ENCODE measurements around the gene MCUB. TPM values are rescaled to one million over a fixed set of nuclear protein-coding genes. Genes with fewer than 3 reads are reported as not detected.

MCUB gene
- total and polyA plus RNA-seq, 2 donors (not counting 3 experiments of a cell fraction or from before 2014, with no cell fraction given): 32.5 to 53.8 TPM

DNA sequence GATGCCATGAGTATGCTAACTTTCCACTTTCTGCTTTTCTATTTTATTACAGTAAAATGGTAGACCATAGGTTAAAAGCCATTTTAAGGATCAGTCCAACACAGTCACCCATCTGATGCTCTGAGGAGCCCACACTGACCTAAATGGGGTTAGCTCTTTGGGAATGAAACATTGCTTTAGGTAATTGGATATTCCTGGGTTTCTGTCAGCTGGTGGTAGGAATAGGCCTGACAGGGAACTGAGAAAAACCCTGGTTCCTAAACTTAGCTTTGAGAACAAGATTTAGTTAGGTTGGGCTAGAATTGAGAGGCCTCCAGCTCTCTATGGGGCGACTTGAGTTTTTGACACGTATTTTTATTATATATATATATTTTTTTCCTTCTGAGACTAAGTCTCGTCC is 40.4 kb downstream of the MCUB start:
- POLR2A ChIA-PET: no interaction called here
- no peaks in the 10 kb centered on the region for H3K9me3 ChIP-seq (replicated peaks; ENCODE audit: control insufficient read depth, insufficient read depth, low read length)

DNA sequence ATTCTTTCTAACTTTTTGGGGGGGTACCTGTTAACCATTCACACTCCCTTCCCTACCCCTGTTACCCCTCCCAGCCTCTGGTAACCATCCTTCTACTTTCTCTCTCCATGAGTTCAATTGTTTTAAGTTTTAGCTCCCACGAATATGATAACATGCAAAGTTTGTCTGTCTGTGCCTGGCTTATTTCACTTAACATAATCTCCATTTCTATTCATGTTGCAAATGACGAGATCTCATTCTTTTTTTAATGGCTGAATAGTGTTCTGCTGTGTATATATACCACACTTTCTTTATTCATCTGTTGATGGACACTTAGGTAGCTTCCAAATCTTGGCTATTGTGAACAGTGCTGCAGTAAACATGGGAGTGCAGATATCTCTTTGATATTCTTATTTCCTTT is 41.3 kb downstream of the MCUB start:
- DNase-seq (ENCODE audit: low read depth, low spot score) (no peak), FAIRE-seq (no peak)
- TF ChIP-seq POLR2A (IDR thresholded peaks at IDR 0.05; ENCODE audit: low read depth, low read length): no peak
- TF ChIP-seq EZH2 (IDR thresholded peaks at IDR 0.05; ENCODE audit: borderline replicate concordance, low read depth, low read length, severe bottlenecking): no peak
- no peak for TF ChIP-seq GATA2 (IDR thresholded peaks at IDR 0.05; ENCODE audit: insufficient read depth, insufficient read length, low read depth, low read length)
- TF ChIP-seq POLR2AphosphoS5 (IDR thresholded peaks at IDR 0.05; ENCODE audit: insufficient read depth, low read depth, low read length): no peak
- TF ChIP-seq, protein P1, sequence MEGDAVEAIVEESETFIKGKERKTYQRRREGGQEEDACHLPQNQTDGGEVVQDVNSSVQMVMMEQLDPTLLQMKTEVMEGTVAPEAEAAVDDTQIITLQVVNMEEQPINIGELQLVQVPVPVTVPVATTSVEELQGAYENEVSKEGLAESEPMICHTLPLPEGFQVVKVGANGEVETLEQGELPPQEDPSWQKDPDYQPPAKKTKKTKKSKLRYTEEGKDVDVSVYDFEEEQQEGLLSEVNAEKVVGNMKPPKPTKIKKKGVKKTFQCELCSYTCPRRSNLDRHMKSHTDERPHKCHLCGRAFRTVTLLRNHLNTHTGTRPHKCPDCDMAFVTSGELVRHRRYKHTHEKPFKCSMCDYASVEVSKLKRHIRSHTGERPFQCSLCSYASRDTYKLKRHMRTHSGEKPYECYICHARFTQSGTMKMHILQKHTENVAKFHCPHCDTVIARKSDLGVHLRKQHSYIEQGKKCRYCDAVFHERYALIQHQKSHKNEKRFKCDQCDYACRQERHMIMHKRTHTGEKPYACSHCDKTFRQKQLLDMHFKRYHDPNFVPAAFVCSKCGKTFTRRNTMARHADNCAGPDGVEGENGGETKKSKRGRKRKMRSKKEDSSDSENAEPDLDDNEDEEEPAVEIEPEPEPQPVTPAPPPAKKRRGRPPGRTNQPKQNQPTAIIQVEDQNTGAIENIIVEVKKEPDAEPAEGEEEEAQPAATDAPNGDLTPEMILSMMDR (IDR thresholded peaks at IDR 0.05; ENCODE audit: extremely low read depth in 1 of 2, insufficient read depth in 1 of 2, low read depth in 1 of 2, low read length in 2 of 2): no peak
- TF ChIP-seq, protein P2, sequence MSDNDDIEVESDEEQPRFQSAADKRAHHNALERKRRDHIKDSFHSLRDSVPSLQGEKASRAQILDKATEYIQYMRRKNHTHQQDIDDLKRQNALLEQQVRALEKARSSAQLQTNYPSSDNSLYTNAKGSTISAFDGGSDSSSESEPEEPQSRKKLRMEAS (IDR thresholded peaks at IDR 0.05; ENCODE audit: insufficient read depth, insufficient read length): no peak
- no peak for TF ChIP-seq FOS (IDR thresholded peaks at IDR 0.05; ENCODE audit: borderline replicate concordance, insufficient read depth, low read length)
- TF ChIP-seq JUN (IDR thresholded peaks at IDR 0.05; ENCODE audit: borderline replicate concordance, insufficient read depth, insufficient read length, low read depth): no peak
- no peak overlapping the region for H3K9ac ChIP-seq (replicated peaks; ENCODE audit: extremely low read depth, insufficient read depth, low read length)
- H3K9me3 ChIP-seq (replicated peaks; ENCODE audit: control insufficient read depth, insufficient read depth, low read length): no peaks in the 10 kb centered on the region
- H3K27me3 ChIP-seq (ENCODE audit: control insufficient read depth in 2 of 2, insufficient read depth in 2 of 2, low read length in 2 of 2): no peaks in the 10 kb centered on the region
- H3K36me3 ChIP-seq (ENCODE audit: control insufficient read depth in 2 of 2, extremely low read depth in 1 of 2, insufficient read depth in 2 of 2, low read length in 2 of 2): no peaks in the 10 kb centered on the region
- no peak overlapping the region for H3K4me2 ChIP-seq (ENCODE audit: insufficient read depth, low read length)
- dilution Hi-C loops (cut with MboI; ENCODE audit: extremely low pct_ligation_motif_present, low sequenced_read_pairs): no loop called here
- CTCF ChIA-PET: interaction anchor here (0.9 kb wide), 1 partner anchor 12 kb away, joined by 4 read pairs; no protein-coding TSS in a partner anchor
- no peaks in the 10 kb centered on the region for H3K9me1 ChIP-seq (replicated peaks; ENCODE audit: control insufficient read depth, extremely low read depth, insufficient read depth, low read length)
- POLR2A ChIA-PET: no interaction called here
- no TSS peak for BruUV-seq (replicated peaks)
- H4K20me1 ChIP-seq (replicated peaks; ENCODE audit: control insufficient read depth, extremely low read depth, insufficient read depth, low read length): no peaks in the 10 kb centered on the region
- no peak overlapping the region for H3K4me3 ChIP-seq (replicated peaks in 1 of 3; ENCODE audit: insufficient read depth in 1 of 3, low read depth in 1 of 3, low read length in 3 of 3)
- intact Hi-C loops (cut with micrococcal nuclease): no loop called here
- H3K79me2 ChIP-seq (ENCODE audit: control insufficient read depth, insufficient read depth, low read length): peaks cover 2% of the 10 kb centered on the region
- no peak overlapping the region for H3K27ac ChIP-seq (ENCODE audit: insufficient read depth, low read depth, low read length)
- no peaks in the 10 kb centered on the region for H3K4me1 ChIP-seq (ENCODE audit: control insufficient read depth, extremely low read depth, insufficient read depth, low read length)
- no peak overlapping the region for H2AFZ ChIP-seq (ENCODE audit: low read depth, low read length)

More for the DNA sequence above, 40.4 kb downstream of the MCUB start:
- no TSS peak for BruUV-seq (replicated peaks)
- Histone ChIP-seq H2AFZ (ENCODE audit: low read depth, low read length) (no peak overlapping the region), H3K9me1 (replicated peaks; ENCODE audit: control insufficient read depth, extremely low read depth, insufficient read depth, low read length) (no peaks in the 10 kb centered on the region), H3K36me3 (ENCODE audit: control insufficient read depth in 2 of 2, extremely low read depth in 1 of 2, insufficient read depth in 2 of 2, low read length in 2 of 2) (no peaks in the 10 kb centered on the region), H3K4me1 (ENCODE audit: control insufficient read depth, extremely low read depth, insufficient read depth, low read length) (no peaks in the 10 kb centered on the region), H3K9ac (replicated peaks; ENCODE audit: extremely low read depth, insufficient read depth, low read length) (no peak overlapping the region), H3K27me3 (ENCODE audit: control insufficient read depth in 2 of 2, insufficient read depth in 2 of 2, low read length in 2 of 2) (no peaks in the 10 kb centered on the region), H3K4me3 (replicated peaks in 1 of 3; ENCODE audit: insufficient read depth in 1 of 3, low read depth in 1 of 3, low read length in 3 of 3) (no peak overlapping the region), H3K4me2 (ENCODE audit: insufficient read depth, low read length) (no peak overlapping the region), H3K27ac (ENCODE audit: insufficient read depth, low read depth, low read length) (no peak overlapping the region), H3K79me2 (ENCODE audit: control insufficient read depth, insufficient read depth, low read length) (peaks cover 2% of the 10 kb centered on the region), H4K20me1 (replicated peaks; ENCODE audit: control insufficient read depth, extremely low read depth, insufficient read depth, low read length) (no peaks in the 10 kb centered on the region)
- CTCF ChIA-PET: interaction anchor here (1.6 kb wide), 1 partner anchor 59 kb away, joined by 3 read pairs; no protein-coding TSS in a partner anchor
- TF ChIP-seq, protein P2 (IDR thresholded peaks at IDR 0.05; ENCODE audit: insufficient read depth, insufficient read length): no peak
- TF ChIP-seq, protein P1 (IDR thresholded peaks at IDR 0.05; ENCODE audit: extremely low read depth in 1 of 2, insufficient read depth in 1 of 2, low read depth in 1 of 2, low read length in 2 of 2): no peak
- no peak for TF ChIP-seq EZH2 (IDR thresholded peaks at IDR 0.05; ENCODE audit: borderline replicate concordance, low read depth, low read length, severe bottlenecking)
- no peak for TF ChIP-seq GATA2 (IDR thresholded peaks at IDR 0.05; ENCODE audit: insufficient read depth, insufficient read length, low read depth, low read length)
- dilution Hi-C loops (cut with MboI; ENCODE audit: extremely low pct_ligation_motif_present, low sequenced_read_pairs) (no loop called here), intact Hi-C loops (cut with micrococcal nuclease) (no loop called here)
- DNase-seq (ENCODE audit: low read depth, low spot score) (no peak), FAIRE-seq (no peak)

Data from endothelial cell of umbilical vein (primary cell).